GM21737 (cell line): ENCODE data around the gene SLC29A3.

Experiments
- ATAC-seq: cut with Tn5 transposase; IDR thresholded peaks from one replicate; pipeline ENCODE4 v1.9.1; 2021; ENCODE audit warnings: mild to moderate bottlenecking, moderate library complexity; ENCODE audit not compliant: unreplicated experiment

Gene SLC29A3

GRCh38 chr10:71390921-71391690 lies 72.0 kb downstream of the SLC29A3 start:
- no peak for ATAC-seq

GRCh38 chr10:71391701-71392100 lies 72.6 kb downstream of the SLC29A3 start:
- ATAC-seq, result no peak

- no peak for ATAC-seq
Observed at GRCh38 chr10:71392292-71392691, 73.2 kb downstream of the SLC29A3 start.

- ATAC-seq, result no peak
Observed at GRCh38 chr10:71392791-71393781, 74.0 kb downstream of the SLC29A3 start.

GRCh38 chr10:71393841-71394475 lies 74.9 kb downstream of the SLC29A3 start:
- ATAC-seq, result no peak

- no peak for ATAC-seq
Observed at GRCh38 chr10:71394926-71395562, 76.0 kb downstream of the SLC29A3 start.

GRCh38 chr10:71395621-71396020 lies 76.6 kb downstream of the SLC29A3 start:
- ATAC-seq, result no peak

GRCh38 chr10:71396084-71396710 lies 77.1 kb downstream of the SLC29A3 start:
- no peak for ATAC-seq

GRCh38 chr10:71396711-71397295 lies 77.7 kb downstream of the SLC29A3 start, which contains the start of gene CDH23:
CDH23 (plus strand) TSS chr10:71396920; CDS start chr10:71439832, 42,912 bp downstream.
- ATAC-seq, result no peak

- no peak for ATAC-seq
Observed at GRCh38 chr10:71397296-71398212, 78.5 kb downstream of the SLC29A3 start.

GRCh38 chr10:71398976-71399375 lies 79.9 kb downstream of the SLC29A3 start:
- ATAC-seq, result no peak

- no peak for ATAC-seq
Observed at GRCh38 chr10:71399946-71400345, 80.9 kb downstream of the SLC29A3 start.

GRCh38 chr10:71401056-71401455 lies 82.0 kb downstream of the SLC29A3 start:
- ATAC-seq, result no peak

- no peak for ATAC-seq
Observed at GRCh38 chr10:71402005-71402404, 82.9 kb downstream of the SLC29A3 start.

GRCh38 chr10:71404503-71405295 lies 85.6 kb downstream of the SLC29A3 start:
- no peak for ATAC-seq

GRCh38 chr10:71406878-71407277 lies 87.8 kb downstream of the SLC29A3 start:
- ATAC-seq, result no peak

- no peak for ATAC-seq
Observed at GRCh38 chr10:71408436-71409225, 89.6 kb downstream of the SLC29A3 start.
